Ovary (tissue), 9 donors: ENCODE results near the gene SNTB2. TPM values are rescaled to one million over a fixed set of nuclear protein-coding genes. Genes with fewer than 3 reads are reported as not detected.

Experiments used
- DNase-seq, 5 donors: peaks; one replicate each; pipeline ENCODE4 v3.0.0-alpha.2; 2019 to 2020
- H3K27ac ChIP-seq, 2 donors: fragments of 200-600 bp; one replicate each; pipeline versions ENCODE4 v1.5.1 to v1.8.0; 2019 to 2022
- H3K27me3 ChIP-seq: fragments of 200-600 bp; one replicate; pipeline ENCODE4 v1.8.0; 2022
- H3K36me3 ChIP-seq: fragments of 200-600 bp; sonication (generic); one replicate; pipeline ENCODE4 v1.5.1; 2019
- H3K4me1 ChIP-seq: one replicate; pipeline ENCODE4 v1.8.1; 2013; ENCODE audit warnings: mild to moderate bottlenecking, moderate library complexity; ENCODE audit not compliant: insufficient read depth
- H3K4me3 ChIP-seq: fragments of 200-600 bp; sonication (generic); one replicate; pipeline ENCODE4 v1.5.1; 2017
- H3K9me3 ChIP-seq, 2 donors: fragments of 200-600 bp in 1 of 2; sonication (generic) in 1 of 2; one replicate each; pipeline versions ENCODE4 v1.5.1 to v1.8.1; 2013 to 2019; ENCODE audit warnings: mild to moderate bottlenecking in 1 of 2, moderate library complexity in 1 of 2
- CTCF ChIP-seq, 3 donors: fragments of 450-650 bp in 2 of 3; fragments of 200-600 bp in 1 of 3; IDR thresholded peaks; one replicate each; pipeline versions ENCODE4 v1.5.1 to v1.8.0; 2016 to 2022; ENCODE audit warnings: antibody characterized with exemption in 3 of 3, mild to moderate bottlenecking in 1 of 3
- EP300 ChIP-seq: sonication (generic); formaldehyde crosslinking; IDR thresholded peaks from one replicate; pipeline ENCODE4 v1.6.1; 2017; ENCODE audit warnings: antibody characterized with exemption
- POLR2A ChIP-seq: fragments of 450-650 bp; IDR thresholded peaks from one replicate; pipeline ENCODE4 v1.6.1; 2017; ENCODE audit warnings: antibody characterized with exemption, mild to moderate bottlenecking, moderate library complexity
- WGBS, 3 donors: extraction: QIAGEN DNeasy Blood & Tissue Kit in 1 of 3; methylation state at CpG; one replicate each; pipeline versions ENCODE4 v1.1.5 to v1.1.7; 2013 to 2017; 5-methylcytosine and 5-hydroxymethylcytosine counted together
- intact Hi-C, 4 donors: fragments of 100-400 bp; cut with DNase I; formaldehyde crosslinking; loops; one replicate each; pipeline versions ENCODE4 v1.11.0 to v1.15.1; 2022 to 2023
- polyA plus RNA-seq, 2 donors: library from polyadenylated mRNA; stranded (reverse); fragments of 200-250 nt in 1 of 2; fragments of 350-450 nt in 1 of 2; fragmentation: Illumina TruSeq in 1 of 2; extraction: RNeasy Lipid Tissue Mini Kit (QIAGEN cat#74804) in 1 of 2; gene quantifications; one replicate each; pipeline ENCODE4 v1.2.3, GENCODE V29; 2013 to 2014
- total RNA-seq, 7 donors: library from RNA; depleted of rRNA in 2 of 7; stranded (reverse); fragments of >200 nt in 2 of 7; fragmentation: NEBNext Ultra II Directional in 3 of 7; extraction: Animal tissue kit (Norgen Biotek cat#: 25700) in 3 of 7; gene quantifications; one replicate each; pipeline versions ENCODE4 v1.1.0 to v1.2.4, GENCODE V29; 2016 to 2023
- donor health status: DM: no; HTN: no; CAD: no; lungs with moderate emphysema.
- donor health status: DM: no; HTN: no; CAD: no.
- donor health status: Bipolar disorder and iron deficiency.
- donor health status: DM: yes; HTN: yes; CAD: no.
- donor health status: DM: no; HTN: no; CAD: no.
- donor health status: DM: yes; HTN: yes; CAD: no.

The SNTB2 gene
- total and polyA plus RNA-seq, 9 donors = 9.4 to 51.8 (median 36.9) TPM

- TF ChIP-seq CTCF (IDR thresholded peaks at IDR 0.05) = no peak
- no peak for TF ChIP-seq EP300
- TF ChIP-seq POLR2A = no peak
- Histone ChIP-seq H3K36me3 (no peaks in the 10 kb centered on the region), H3K27me3 (no peaks in the 10 kb centered on the region), H3K4me3 (no peak overlapping the region), H3K4me1 (peaks cover 1% of the 10 kb centered on the region), H3K9me3 (no peaks in the 10 kb centered on the region), H3K27ac (no peak overlapping the region)
- intact Hi-C loops = no loop called here
- DNase-seq = no peak
- 84 to 93% (median 93%) methylated on average over 3 of the region's 3 CpGs for WGBS, 3 donors
Measured at GRCh38 chr16:69270395-69270794, 83.4 kb downstream of the SNTB2 start.

DNA sequence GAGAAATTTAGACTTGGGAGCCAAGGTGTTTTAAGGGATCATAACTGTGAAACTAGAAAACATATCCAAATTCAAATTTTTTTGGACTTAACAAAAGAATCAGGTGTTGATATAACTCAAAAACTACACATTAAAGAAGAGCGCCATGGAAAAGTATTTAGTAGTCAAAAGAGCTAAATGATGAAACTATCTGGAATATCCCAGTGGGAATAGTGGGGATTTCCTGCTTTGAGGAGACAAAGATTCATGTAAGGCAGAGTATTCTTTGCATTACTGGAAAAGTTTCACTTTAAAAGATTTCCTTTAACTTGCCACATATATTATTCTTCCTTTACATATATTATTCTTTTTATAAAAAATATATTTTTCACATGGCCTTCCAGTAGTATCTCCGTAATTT is 83.9 kb downstream of the SNTB2 start:
- Histone ChIP-seq H3K9me3 (no peaks in the 10 kb centered on the region), H3K27ac (no peak overlapping the region), H3K4me1 (peaks cover 2% of the 10 kb centered on the region), H3K4me3 (no peak overlapping the region), H3K27me3 (no peaks in the 10 kb centered on the region), H3K36me3 (no peaks in the 10 kb centered on the region)
- 89 to 95% (median 93%) methylated on average over 2 of the region's 2 CpGs for WGBS, 3 donors
- TF ChIP-seq POLR2A (no peak), CTCF (IDR thresholded peaks at IDR 0.05) (no peak)
- intact Hi-C loops = no loop called here
- DNase-seq = no peak

GRCh38 chr16:69273009-69273408 is 86.0 kb downstream of the SNTB2 start:
- no peaks in the 10 kb centered on the region for H3K9me3 ChIP-seq
- peaks cover 2% of the 10 kb centered on the region for H3K4me1 ChIP-seq
- H3K27me3 ChIP-seq = no peaks in the 10 kb centered on the region
- no peak for TF ChIP-seq EP300
- TF ChIP-seq POLR2A = no peak
- no peak for TF ChIP-seq CTCF (IDR thresholded peaks at IDR 0.05)
- H3K4me3 ChIP-seq = no peak overlapping the region
- H3K36me3 ChIP-seq = no peaks in the 10 kb centered on the region
- intact Hi-C loops = no loop called here
- H3K27ac ChIP-seq = no peak overlapping the region
- no peak for DNase-seq
- WGBS, 3 donors = 75 to 86% (median 77%) methylated on average over 4 of the region's 4 CpGs

DNA sequence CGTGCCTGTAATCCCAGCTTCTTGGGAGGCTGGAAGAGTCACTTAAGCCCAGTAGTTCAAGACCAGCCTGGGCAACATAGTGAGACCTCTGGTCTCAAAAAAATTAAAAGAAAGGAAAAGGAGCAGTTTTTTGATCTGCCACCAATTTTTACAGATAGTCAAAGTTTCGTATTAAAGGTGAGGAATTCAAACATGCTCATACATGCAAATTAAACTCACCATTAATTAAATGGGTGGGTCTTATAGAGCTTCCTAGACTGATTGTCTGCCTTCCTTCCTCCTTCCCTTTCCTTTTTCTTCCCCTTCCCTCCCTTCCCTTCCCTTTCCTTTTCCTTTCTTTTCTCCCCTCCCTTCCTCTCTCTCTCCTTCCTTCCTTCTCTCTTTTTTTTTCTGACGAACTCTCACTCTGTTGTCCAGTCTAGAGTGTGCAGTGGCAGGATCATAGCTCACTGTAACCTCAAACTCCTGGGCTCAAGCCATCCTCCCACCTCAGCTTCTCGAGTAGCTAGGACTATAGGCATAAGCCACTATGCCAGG is 87.8 kb downstream of the SNTB2 start:
- DNase-seq = no peak
- no peaks in the 10 kb centered on the region for H3K9me3 ChIP-seq
- no peak for TF ChIP-seq POLR2A
- no peak for TF ChIP-seq CTCF (IDR thresholded peaks at IDR 0.05)
- TF ChIP-seq EP300 = no peak
- H3K27me3 ChIP-seq = no peaks in the 10 kb centered on the region
- H3K4me3 ChIP-seq = no peak overlapping the region
- H3K36me3 ChIP-seq = no peaks in the 10 kb centered on the region
- H3K4me1 ChIP-seq = peaks cover 2% of the 10 kb centered on the region
- no peak overlapping the region for H3K27ac ChIP-seq
- WGBS, 3 donors = 71 to 83% (median 77%) methylated on average over 4 of the region's 4 CpGs
- intact Hi-C loops = no loop called here
